Activated naive CD8-positive, alpha-beta T cell treated with anti-CD3 and anti-CD28 coated beads, Interleukin-2, amount 10 ng/mL, durations not matched to agents 7 days and 5 days (primary cell): ENCODE measurements around the gene TECPR1. TPM values are rescaled to one million over a fixed set of nuclear protein-coding genes. Genes with fewer than 3 reads are reported as not detected.
A peak's percentile ranks its signal among the peaks of the same experiment; 100 is the strongest.

Experiments
- ATAC-seq: fragments of 150-1000 bp; cut with Tn5 transposase; one replicate; pipeline ENCODE4 v1.10.0; 2021; ENCODE audit warnings: low read depth, moderate library complexity
- POLR2A ChIA-PET: fragments of 350-600 bp; sonication (Branson Sonifier 250); formaldehyde crosslinking; loops from one replicate; lab custom pipeline; 2021; ENCODE audit warnings: antibody characterized with exemption; lab: Charles Lee
- DNase-seq: peaks from one replicate; pipeline ENCODE4 v3.0.0; 2021
- H3K27ac Mint-ChIP-seq: one replicate; pipeline ENCODE4 v1.8.0; 2022; ENCODE audit warnings: mild to moderate bottlenecking, mixed read lengths
- H3K27me3 Mint-ChIP-seq: one replicate; pipeline ENCODE4 v1.8.0; 2022; ENCODE audit warnings: mild to moderate bottlenecking, moderate library complexity, mixed read lengths
- H3K36me3 Mint-ChIP-seq: one replicate; pipeline ENCODE4 v1.8.0; 2021; ENCODE audit warnings: mild to moderate bottlenecking, mixed read lengths
- H3K4me1 Mint-ChIP-seq: one replicate; pipeline ENCODE4 v1.8.0; 2021; ENCODE audit warnings: mixed read lengths
- H3K4me3 Mint-ChIP-seq: one replicate; pipeline ENCODE4 v1.8.0; 2022; ENCODE audit warnings: mild to moderate bottlenecking, moderate library complexity, mixed read lengths
- H3K9me3 Mint-ChIP-seq: one replicate; pipeline ENCODE4 v1.8.0; 2021; ENCODE audit warnings: mixed read lengths
- total RNA-seq, 2 experiments: library from RNA; stranded (reverse); gene quantifications; one replicate each; pipeline ENCODE4 v1.2.3, GENCODE V29; 2021

TECPR1 gene, protein sequence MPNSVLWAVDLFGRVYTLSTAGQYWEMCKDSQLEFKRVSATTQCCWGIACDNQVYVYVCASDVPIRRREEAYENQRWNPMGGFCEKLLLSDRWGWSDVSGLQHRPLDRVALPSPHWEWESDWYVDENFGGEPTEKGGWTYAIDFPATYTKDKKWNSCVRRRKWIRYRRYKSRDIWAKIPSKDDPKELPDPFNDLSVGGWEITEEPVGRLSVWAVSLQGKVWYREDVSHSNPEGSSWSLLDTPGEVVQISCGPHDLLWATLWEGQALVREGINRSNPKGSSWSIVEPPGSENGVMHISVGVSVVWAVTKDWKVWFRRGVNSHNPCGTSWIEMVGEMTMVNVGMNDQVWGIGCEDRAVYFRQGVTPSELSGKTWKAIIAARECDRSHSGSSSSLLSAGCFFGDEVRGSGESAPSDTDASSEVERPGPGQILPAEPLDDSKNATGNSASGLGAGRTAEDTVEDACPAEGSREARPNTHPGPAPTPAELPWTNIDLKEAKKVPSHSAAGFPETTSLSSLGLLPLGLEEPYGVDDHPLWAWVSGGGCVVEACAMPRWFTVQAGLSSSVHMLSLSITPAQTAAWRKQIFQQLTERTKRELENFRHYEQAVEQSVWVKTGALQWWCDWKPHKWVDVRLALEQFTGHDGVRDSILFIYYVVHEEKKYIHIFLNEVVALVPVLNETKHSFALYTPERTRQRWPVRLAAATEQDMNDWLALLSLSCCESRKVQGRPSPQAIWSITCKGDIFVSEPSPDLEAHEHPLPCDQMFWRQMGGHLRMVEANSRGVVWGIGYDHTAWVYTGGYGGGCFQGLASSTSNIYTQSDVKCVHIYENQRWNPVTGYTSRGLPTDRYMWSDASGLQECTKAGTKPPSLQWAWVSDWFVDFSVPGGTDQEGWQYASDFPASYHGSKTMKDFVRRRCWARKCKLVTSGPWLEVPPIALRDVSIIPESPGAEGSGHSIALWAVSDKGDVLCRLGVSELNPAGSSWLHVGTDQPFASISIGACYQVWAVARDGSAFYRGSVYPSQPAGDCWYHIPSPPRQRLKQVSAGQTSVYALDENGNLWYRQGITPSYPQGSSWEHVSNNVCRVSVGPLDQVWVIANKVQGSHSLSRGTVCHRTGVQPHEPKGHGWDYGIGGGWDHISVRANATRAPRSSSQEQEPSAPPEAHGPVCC
- total RNA-seq: 10 to 100 TPM; 78.9 to 80.2 TPM

DNA sequence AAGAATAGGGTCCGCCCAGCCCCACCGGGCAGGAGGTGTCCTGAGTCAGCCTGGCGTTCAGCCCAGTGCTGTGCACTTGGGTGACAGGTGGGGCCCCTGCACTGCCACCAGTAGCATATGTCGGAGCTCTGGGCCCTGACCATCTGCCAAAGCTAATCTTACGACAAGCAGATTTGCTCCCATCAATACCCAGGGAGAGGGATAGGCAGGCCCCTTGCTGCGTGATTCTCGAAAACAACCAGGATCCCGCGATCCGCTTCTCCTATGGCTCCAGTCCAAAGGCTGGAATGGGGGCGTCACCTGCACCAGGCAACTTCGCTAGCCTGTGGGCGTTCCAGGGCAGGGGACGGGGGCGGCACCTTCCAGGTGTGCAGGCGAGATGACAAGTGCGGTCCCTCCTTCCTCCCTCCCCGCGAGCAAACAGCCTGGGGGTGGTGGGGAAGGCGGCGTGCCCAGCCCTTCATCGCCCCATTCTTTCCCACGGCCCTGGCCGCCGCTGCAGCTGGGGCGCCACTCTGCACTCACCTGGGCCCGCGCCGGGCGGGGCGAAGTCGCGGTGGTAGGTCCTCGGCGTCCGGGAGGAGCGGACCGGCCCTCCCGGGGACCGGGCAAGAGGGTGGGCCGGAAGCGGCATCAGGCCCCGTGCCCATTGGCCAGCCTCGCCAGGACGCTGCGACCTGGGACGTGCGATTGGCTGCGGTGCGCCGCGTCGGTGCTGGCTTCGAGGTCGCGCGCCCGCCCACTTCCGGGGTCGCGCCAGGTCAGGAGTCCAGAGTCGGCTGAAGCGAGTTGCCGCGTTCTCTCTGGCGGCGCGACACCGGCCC, at the start of gene TECPR1:
Gene TECPR1, minus strand, starts transcription at position 632 of the 824 bp plus-strand sequence. CDS start 6,086 bp downstream, outside the sequence.
- peak; percentile 89 for ATAC-seq
- H3K27me3 Mint-ChIP-seq: no peaks in the 10 kb centered on the region
- H3K4me3 Mint-ChIP-seq: peak within 1 kb of the TSS; percentile 94
- peaks cover 46% of the 10 kb centered on the region for H3K4me1 Mint-ChIP-seq
- H3K36me3 Mint-ChIP-seq: peaks cover 25% of the 10 kb centered on the region
- POLR2A ChIA-PET: interaction anchor here (1.0 to 2.2 kb wide), 6 partner anchors 10 to 144 kb away, joined by 3 to 26 read pairs (median 4); no protein-coding TSS in a partner anchor
- peak within 1 kb of the TSS; percentile 94 for H3K27ac Mint-ChIP-seq
- peak; percentile 94 for DNase-seq
- H3K9me3 Mint-ChIP-seq: no peaks in the 10 kb centered on the region

DNA sequence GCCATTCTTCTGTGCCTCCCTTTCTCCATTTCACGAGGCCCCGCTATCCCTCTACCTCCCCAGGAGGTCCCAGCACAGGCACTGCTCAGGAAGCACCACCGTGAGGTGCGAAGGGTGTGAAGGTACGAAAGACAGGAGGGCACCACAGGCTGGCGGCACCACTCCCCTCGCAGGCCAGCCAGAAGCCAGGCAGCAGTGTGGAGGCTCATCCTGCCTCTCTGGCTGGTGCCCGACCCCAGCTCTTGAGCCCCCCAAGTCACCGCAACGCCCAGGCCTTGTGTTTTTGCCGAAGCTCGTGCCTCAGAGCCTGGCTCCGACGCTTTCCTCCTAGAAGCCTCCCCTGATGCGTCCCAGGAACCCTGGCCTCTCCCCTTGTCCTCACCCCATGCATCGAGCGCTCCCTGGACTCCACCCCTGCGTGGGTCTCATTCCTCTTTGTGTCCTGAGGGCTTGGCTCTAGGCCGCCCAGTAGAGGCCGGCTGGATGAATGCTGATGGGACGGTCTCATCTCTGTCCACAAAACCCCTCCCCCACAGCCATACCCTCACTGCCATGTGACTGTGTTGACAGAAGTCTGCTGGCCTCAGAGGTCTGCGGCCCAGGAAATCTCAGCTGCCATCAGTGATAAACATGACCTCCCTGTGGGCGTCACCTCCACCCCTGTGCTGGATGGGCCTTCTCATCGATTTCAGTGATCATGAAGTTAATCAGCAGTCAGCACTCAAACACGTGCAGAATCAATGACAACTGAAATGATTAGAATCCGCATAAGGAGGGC, 48.8 kb upstream of the TECPR1 start:
- POLR2A ChIA-PET: no interaction called here

DNA sequence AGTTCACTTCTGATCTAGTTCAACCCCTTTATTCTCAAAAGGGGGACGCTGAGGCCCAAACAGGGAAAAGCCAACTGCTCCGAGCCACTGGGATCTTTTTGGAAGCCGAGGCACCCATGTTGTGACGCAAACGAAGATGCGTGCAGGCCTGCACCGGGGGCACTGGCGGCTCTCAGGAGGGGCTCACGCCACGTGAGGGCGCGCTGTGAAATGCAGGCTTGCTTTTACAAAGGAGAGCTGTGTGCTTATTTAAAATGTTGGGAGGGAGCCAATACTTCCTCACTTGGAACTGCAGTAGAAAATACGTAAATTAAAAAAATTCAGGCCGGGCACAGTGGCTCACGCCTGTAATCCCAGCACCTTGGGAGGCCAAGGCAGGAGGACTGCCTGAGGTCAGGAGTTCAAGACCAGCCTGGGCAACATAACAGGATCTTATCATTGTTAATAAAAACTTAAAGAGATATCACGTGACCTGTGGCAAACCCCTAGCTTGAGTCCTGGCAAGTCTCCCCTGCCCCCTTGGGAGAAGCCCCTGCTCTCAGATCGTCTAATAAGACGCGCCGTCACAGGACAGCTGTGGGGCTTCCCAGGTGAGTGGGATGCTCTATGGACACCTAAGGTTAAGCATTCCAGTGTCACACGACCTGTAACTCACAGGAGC, 45.7 kb upstream of the TECPR1 start:
- Mint-ChIP-seq H3K4me1 (no peaks in the 10 kb centered on the region), H3K4me3 (no peak overlapping the region), H3K36me3 (no peaks in the 10 kb centered on the region), H3K27ac (no peak overlapping the region), H3K9me3 (no peaks in the 10 kb centered on the region), H3K27me3 (no peaks in the 10 kb centered on the region)
- ATAC-seq (no peak), DNase-seq (no peak)
- POLR2A ChIA-PET: no interaction called here

More for the DNA sequence above, 48.8 kb upstream of the TECPR1 start:
- H3K27me3 Mint-ChIP-seq: no peaks in the 10 kb centered on the region
- H3K9me3 Mint-ChIP-seq: no peaks in the 10 kb centered on the region
- no peak overlapping the region for H3K4me3 Mint-ChIP-seq
- no peaks in the 10 kb centered on the region for H3K4me1 Mint-ChIP-seq
- DNase-seq: no peak
- H3K36me3 Mint-ChIP-seq: no peaks in the 10 kb centered on the region
- H3K27ac Mint-ChIP-seq: no peak overlapping the region
- no peak for ATAC-seq

DNA sequence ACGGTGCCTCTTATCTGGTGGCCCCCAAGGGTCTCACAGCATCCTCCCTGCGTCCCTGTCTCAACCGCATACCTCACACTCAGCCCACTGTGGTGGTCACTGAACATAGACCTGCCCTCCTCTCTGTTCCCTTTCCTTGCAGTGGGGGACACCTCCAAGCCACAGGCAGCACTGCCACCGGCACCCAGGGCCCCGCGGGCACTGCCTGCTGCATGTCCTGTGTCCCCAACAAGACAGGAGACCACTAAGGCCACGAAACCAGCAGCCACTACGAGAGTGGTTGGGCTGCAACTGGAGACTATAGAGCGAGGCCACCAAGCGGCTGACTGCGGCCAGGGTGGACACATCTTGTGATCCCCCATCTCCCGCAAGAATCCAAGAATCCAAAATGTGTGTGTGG, 44.8 kb upstream of the TECPR1 start:
- H3K4me3 Mint-ChIP-seq: no peak overlapping the region
- POLR2A ChIA-PET: no interaction called here
- H3K27me3 Mint-ChIP-seq: no peaks in the 10 kb centered on the region
- no peak overlapping the region for H3K27ac Mint-ChIP-seq
- H3K36me3 Mint-ChIP-seq: peaks cover 1% of the 10 kb centered on the region
- DNase-seq (no peak), ATAC-seq (no peak)
- no peaks in the 10 kb centered on the region for H3K4me1 Mint-ChIP-seq
- no peaks in the 10 kb centered on the region for H3K9me3 Mint-ChIP-seq

DNA sequence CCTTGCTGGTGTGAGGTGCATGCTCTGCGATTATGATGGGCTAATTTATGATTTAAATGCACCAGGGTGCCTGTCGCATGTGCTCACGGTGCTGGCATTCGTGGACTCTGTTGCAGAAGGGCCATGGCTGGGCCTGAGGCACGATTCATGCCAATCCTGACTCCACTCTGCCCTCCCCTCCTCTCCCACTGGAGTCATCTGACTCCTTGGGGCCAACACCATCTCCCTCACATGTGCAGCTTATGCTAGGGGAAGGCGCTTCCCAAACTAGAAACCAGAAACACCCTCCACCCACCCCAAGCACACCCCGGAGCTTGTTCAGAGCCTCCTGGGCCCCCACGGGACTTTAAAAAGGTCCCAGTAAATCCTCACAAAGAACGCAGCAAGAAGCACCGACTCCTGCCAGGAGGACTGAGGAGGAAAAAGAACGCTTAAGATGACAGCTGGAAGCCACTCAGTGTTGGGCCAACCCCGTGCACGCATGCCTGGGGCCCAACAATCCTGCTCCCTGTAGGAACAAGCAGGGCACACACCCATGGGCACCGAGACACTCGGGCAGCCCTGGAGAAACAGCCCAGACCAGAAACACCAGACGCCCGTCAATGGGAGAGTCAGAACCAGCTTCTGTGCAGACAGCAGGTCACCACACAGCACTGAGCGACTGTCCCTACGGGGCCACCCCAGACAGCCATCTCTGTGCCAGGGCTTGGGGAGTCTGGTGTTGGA, 43.6 kb upstream of the TECPR1 start:
- POLR2A ChIA-PET: no interaction called here
- no peak for ATAC-seq
- no peak overlapping the region for H3K27ac Mint-ChIP-seq

DNA sequence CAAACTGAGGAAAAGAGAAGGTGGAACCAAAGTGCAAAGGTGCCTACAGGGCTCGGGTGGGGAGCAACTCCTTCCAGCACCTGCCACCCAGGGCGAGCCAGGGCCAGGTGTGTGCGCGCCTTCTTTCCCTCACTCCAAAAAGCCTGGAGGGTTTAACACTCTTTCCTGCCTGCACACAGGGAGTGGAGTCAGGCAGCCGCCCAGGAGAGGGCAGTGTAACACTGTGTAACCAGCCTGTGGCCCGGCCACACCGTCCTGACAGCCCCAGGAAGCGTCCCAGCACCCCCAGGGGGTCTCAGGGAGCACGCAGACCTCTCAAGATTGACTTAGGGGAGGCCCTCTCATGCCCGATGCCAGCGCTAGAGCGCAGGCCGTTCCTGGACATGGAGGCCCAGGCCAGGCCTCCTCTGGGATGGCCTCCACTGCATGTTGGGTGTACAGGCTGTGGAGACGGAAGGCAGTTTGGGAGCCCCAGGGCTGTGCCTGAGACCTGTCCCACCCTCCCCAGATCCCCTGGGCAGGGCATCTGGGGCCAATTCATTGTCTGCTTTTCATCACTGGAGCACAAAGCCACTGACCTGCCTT, 42.9 kb upstream of the TECPR1 start:
- no peaks in the 10 kb centered on the region for H3K27me3 Mint-ChIP-seq
- POLR2A ChIA-PET: no interaction called here
- DNase-seq (peak; percentile 45), ATAC-seq (peak; percentile 46)
- no peak overlapping the region for H3K27ac Mint-ChIP-seq
- H3K36me3 Mint-ChIP-seq: peaks cover 1% of the 10 kb centered on the region
- no peaks in the 10 kb centered on the region for H3K4me1 Mint-ChIP-seq
- H3K9me3 Mint-ChIP-seq: no peaks in the 10 kb centered on the region
- no peak overlapping the region for H3K4me3 Mint-ChIP-seq

More for the DNA sequence above, 43.6 kb upstream of the TECPR1 start:
- Mint-ChIP-seq H3K27me3 (no peaks in the 10 kb centered on the region), H3K4me1 (no peaks in the 10 kb centered on the region), H3K4me3 (no peak overlapping the region), H3K9me3 (no peaks in the 10 kb centered on the region), H3K36me3 (peaks cover 1% of the 10 kb centered on the region)
- DNase-seq: no peak

DNA sequence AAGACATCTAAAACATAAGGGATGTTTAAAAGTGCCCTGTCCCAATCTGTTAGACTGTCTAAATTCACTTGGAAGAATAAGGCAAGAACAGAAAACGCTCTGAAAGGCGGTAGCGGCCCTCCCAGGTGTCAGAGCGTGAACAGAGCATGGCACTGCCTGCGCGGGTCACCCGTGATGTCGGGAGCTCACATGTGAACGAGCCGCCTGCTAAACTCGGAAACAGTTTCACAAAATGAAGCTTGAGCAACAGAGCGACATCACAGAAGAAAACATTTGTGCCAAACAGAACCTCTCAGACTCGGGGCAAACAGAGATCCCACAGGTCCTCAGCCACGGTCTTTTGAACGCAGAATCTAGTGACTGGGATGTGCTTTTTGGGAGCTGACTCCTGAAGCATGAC, 42.3 kb upstream of the TECPR1 start:
- ATAC-seq (no peak), DNase-seq (no peak)
- H3K4me3 Mint-ChIP-seq: no peak overlapping the region
- H3K4me1 Mint-ChIP-seq: no peaks in the 10 kb centered on the region
- H3K36me3 Mint-ChIP-seq: peaks cover 1% of the 10 kb centered on the region
- H3K27me3 Mint-ChIP-seq: no peaks in the 10 kb centered on the region
- H3K9me3 Mint-ChIP-seq: no peaks in the 10 kb centered on the region
- POLR2A ChIA-PET: no interaction called here
- no peak overlapping the region for H3K27ac Mint-ChIP-seq

DNA sequence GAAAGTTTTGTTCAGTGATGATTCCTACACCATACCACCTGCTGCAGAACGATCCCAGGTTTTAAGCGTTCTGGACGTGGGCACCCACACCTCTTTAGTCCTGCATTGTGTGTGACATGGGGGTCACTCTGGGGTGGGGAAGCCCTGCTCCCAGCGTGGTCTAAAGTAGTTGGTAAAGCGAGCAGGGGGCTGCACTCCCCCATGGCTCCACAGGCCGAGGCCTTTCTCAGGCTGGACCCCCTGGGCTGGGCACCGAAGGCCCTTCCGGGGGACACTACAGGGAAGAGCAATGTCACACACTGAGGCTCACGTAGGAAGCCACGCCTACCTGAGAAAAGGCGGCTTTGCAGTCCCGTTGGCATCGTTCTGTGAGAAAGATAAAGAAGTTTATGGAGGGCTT, 41.7 kb upstream of the TECPR1 start:
- Mint-ChIP-seq H3K4me1 (no peaks in the 10 kb centered on the region), H3K9me3 (no peaks in the 10 kb centered on the region), H3K27ac (no peak overlapping the region), H3K27me3 (no peaks in the 10 kb centered on the region), H3K4me3 (no peak overlapping the region), H3K36me3 (peaks cover 1% of the 10 kb centered on the region)
- POLR2A ChIA-PET: no interaction called here
- ATAC-seq (no peak), DNase-seq (no peak)

DNA sequence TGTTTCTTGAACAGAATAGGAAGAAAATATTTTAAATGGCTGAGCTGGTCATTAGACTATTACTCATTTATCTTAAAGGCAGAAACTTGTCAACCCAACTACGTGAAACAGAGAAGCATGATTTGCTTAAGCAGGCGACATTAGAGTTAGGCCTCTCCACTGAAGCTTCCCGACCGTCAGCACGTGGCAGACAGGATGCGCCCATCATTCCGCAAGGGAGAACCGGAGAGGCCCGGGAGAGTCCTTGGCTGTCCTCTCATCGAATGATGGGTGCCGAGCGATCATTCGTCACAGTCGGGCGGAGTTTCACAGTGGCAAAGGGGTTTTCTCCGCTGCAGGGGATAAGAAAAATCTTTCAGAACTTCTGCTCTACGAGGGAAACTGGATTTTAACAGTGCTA, 41.2 kb upstream of the TECPR1 start:
- Mint-ChIP-seq H3K9me3 (no peaks in the 10 kb centered on the region), H3K4me3 (no peak overlapping the region), H3K27me3 (no peaks in the 10 kb centered on the region), H3K36me3 (peaks cover 1% of the 10 kb centered on the region), H3K27ac (no peak overlapping the region), H3K4me1 (no peaks in the 10 kb centered on the region)
- ATAC-seq (no peak), DNase-seq (no peak)
- POLR2A ChIA-PET: no interaction called here

DNA sequence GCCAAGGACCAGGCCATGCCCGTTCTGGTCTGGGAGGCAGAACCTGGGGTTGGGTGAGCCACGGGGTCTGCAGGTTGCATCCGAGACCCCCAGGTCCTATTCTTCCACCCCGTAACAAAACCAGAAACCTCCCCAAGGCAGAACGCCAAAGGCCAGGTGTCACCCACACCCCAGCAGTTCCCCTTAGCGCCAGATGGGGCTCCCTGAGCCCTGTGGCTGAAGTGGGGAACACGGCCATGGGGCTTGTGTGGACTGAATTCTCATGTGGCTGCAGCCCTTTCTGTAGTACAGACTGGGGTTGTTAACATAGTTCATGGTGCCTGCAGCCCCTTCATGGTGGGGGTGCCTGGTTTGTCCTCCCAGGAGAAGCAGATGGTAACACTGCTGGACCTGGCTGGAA, 39.7 kb upstream of the TECPR1 start:
- H3K4me3 Mint-ChIP-seq: no peak overlapping the region
- H3K27me3 Mint-ChIP-seq: no peaks in the 10 kb centered on the region
- ATAC-seq (no peak), DNase-seq (no peak)
- POLR2A ChIA-PET: no interaction called here
- no peaks in the 10 kb centered on the region for H3K4me1 Mint-ChIP-seq
- peaks cover 1% of the 10 kb centered on the region for H3K36me3 Mint-ChIP-seq
- no peak overlapping the region for H3K27ac Mint-ChIP-seq
- no peaks in the 10 kb centered on the region for H3K9me3 Mint-ChIP-seq

DNA sequence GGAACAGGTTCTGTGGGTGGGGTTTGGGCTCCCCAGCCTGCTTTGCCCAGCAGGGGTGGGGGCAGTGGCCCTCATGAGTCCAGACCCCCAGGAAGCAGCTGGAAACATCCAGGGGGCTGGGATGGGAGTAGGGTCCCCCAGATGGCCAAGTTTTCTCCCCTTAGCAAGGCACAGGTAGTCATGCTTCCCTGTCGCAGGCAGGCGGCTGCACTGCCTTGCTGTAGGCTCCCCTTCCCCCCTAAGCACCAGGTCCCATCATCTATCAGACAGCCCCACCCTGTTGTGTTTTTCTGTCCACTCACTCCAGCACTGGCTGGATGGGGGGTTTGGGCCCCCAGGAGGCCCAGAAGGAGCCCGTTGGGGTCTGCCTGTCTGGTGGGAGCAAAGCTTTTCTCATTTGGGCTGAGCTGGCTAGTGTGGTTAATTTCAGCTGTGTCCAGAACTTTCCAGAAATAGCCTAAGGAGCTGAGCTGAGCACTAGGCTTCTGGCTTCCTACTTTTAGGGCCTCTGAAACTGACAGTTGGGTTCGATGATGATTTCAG, 37.4 kb upstream of the TECPR1 start:
- no peak overlapping the region for H3K27ac Mint-ChIP-seq
- H3K36me3 Mint-ChIP-seq: peaks cover 1% of the 10 kb centered on the region
- peaks cover 2% of the 10 kb centered on the region for H3K4me1 Mint-ChIP-seq
- H3K4me3 Mint-ChIP-seq: no peak overlapping the region
- H3K9me3 Mint-ChIP-seq: no peaks in the 10 kb centered on the region
- DNase-seq: no peak
- no peak for ATAC-seq
- H3K27me3 Mint-ChIP-seq: no peaks in the 10 kb centered on the region
- POLR2A ChIA-PET: no interaction called here
